PFSK-1 (cell line): ENCODE results near the gene KRT73.

Experiments used
- FOXP2 ChIP-seq: optimal IDR thresholded peaks from 2 replicates; pipeline ENCODE3; 2011; ENCODE audit warnings: borderline replicate concordance, control low read depth, inconsistent platforms; ENCODE audit not compliant: insufficient read depth; ENCODE audit errors: extremely low read length, extremely low read depth
- POLR2AphosphoS5 ChIP-seq: IDR thresholded peaks from 2 replicates; pipeline ENCODE4 v1.6.1; 2012; ENCODE audit warnings: low read depth, mild to moderate bottlenecking, control low read depth, low read length, moderate library complexity
- REST ChIP-seq, 2 experiments: IDR thresholded peaks; 2 replicates each; pipeline versions ENCODE4 v1.6.1 to v1.8.0; 2011 to 2012; ENCODE audit warnings: low read depth in 2 of 2, low read length in 2 of 2, control low read depth in 1 of 2, inconsistent platforms in 1 of 2, mild to moderate bottlenecking in 1 of 2, moderate library complexity in 1 of 2; ENCODE audit not compliant: insufficient read depth in 1 of 2
- SIN3A ChIP-seq: IDR thresholded peaks from 2 replicates; pipeline ENCODE4 v1.6.1; 2012; ENCODE audit warnings: mild to moderate bottlenecking, low read length, moderate library complexity, borderline replicate concordance; ENCODE audit not compliant: insufficient read depth
- TAF1 ChIP-seq: IDR thresholded peaks from 2 replicates; pipeline ENCODE4 v1.6.1; 2012; ENCODE audit warnings: low read length, control low read depth, borderline replicate concordance; ENCODE audit not compliant: insufficient read depth

DNA sequence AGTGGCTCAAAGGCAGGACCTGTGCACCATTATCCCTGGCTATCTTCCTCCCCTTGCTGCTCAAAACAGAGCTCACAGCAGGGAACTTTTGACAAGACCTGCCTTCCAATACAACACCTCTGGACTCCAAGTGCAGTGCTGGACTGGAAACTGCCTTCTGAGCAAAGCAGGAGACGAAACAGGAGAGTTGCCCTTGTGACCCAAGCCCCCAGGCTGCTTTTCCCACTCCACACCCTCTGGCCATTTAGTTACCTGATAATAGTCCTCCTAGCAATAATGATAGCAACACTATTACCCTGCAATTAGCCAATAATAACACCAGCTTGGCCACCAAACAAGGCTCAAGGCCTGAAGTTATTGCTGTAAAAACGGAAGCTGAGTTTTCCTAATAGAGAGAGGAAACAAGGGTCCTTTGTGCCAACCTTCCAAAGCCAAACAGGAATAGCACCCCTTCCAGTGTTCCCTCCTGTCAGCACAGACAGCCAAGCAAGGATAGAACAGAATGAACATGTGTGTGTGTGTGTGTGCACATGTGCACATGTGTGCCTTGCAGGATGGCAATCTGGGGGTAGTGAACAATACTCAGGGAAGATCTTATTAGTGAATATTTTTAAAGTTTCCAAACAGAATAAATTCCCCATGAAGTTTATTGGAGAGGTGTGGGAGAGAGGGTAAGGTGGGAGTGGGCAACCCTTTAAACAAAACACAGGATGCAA, 9.2 kb upstream of the KRT73 start:
- TF ChIP-seq REST (IDR thresholded peaks at IDR 0.05; ENCODE audit: insufficient read depth in 1 of 2, low read depth in 2 of 2, low read length in 2 of 2), result no peak
- TF ChIP-seq TAF1, result no peak
- no peak for TF ChIP-seq POLR2AphosphoS5
- TF ChIP-seq SIN3A, result no peak
- TF ChIP-seq FOXP2, result no peak
